Epidermal melanocyte (primary cell): Measurements from ENCODE around the gene HRC.
"Not testable (repeated sequence)": the region's sequence is repeated elsewhere in the genome, so short reads cannot be mapped to it uniquely, and the experiment has no call there.

ENCODE experiments used
- DNase-seq: peaks from one replicate; pipeline ENCODE4 v3.0.0; 2011; ENCODE audit warnings: low spot score; ENCODE audit not compliant: insufficient read length

The HRC gene

GRCh38 chr19:49135686-49136085, 19.5 kb downstream of the HRC start:
- DNase-seq = no peak

- DNase-seq = no peak
Measured at GRCh38 chr19:49133621-49134454, 21.4 kb downstream of the HRC start.

GRCh38 chr19:49132974-49133609, 22.1 kb downstream of the HRC start:
- no peak for DNase-seq

- DNase-seq = no peak
Measured at GRCh38 chr19:49130325-49130724, 24.9 kb downstream of the HRC start.

- DNase-seq = no peak
Measured at GRCh38 chr19:49129238-49129583, 26.0 kb downstream of the HRC start.

- DNase-seq = no peak
Measured at GRCh38 chr19:49128545-49129237, 26.5 kb downstream of the HRC start.

GRCh38 chr19:49127674-49128544, 27.3 kb downstream of the HRC start:
- peak; percentile 99 for DNase-seq

GRCh38 chr19:49127225-49127624, 28.0 kb downstream of the HRC start:
- DNase-seq = not testable (repeated sequence)

GRCh38 chr19:49126575-49126974, 28.6 kb downstream of the HRC start:
- DNase-seq = no peak

- no peak for DNase-seq
Measured at GRCh38 chr19:49125025-49125731, 30.0 kb downstream of the HRC start.

- not testable (repeated sequence) for DNase-seq
Measured at GRCh38 chr19:49123285-49123684, 31.9 kb downstream of the HRC start.

- not testable (repeated sequence) for DNase-seq
Measured at GRCh38 chr19:49121841-49122240, 33.4 kb downstream of the HRC start.

GRCh38 chr19:49120868-49121267, 34.3 kb downstream of the HRC start:
- no peak for DNase-seq

- no peak for DNase-seq
Measured at GRCh38 chr19:49120325-49120683, 34.9 kb downstream of the HRC start.

- peak; percentile 43 for DNase-seq
Measured at GRCh38 chr19:49119411-49120324, 35.5 kb downstream of the HRC start, which contains the start of gene PPFIA3. Gene PPFIA3 (plus strand): TSS chr19:49119544. CDS start chr19:49127874, 8,330 bp downstream.

GRCh38 chr19:49118565-49119410, 36.4 kb downstream of the HRC start, which contains the start of gene C19orf73:
Gene C19orf73 (minus strand): TSS chr19:49119143. CDS start chr19:49119022, 121 bp downstream.
- peak; percentile 93 for DNase-seq

- no peak for DNase-seq
Measured at GRCh38 chr19:49117677-49118564, 37.3 kb downstream of the HRC start.

- DNase-seq = no peak
Measured at GRCh38 chr19:49116544-49116943, 38.7 kb downstream of the HRC start.
